ENCODE data around the gene APCDD1. TPM values are rescaled to one million over a fixed set of nuclear protein-coding genes. Genes with fewer than 3 reads are reported as not detected.

The APCDD1 gene
- polyA plus RNA-seq, 1 of the 3 experiments (the other 2 are of a cell fraction) = 0.02 TPM

DNA sequence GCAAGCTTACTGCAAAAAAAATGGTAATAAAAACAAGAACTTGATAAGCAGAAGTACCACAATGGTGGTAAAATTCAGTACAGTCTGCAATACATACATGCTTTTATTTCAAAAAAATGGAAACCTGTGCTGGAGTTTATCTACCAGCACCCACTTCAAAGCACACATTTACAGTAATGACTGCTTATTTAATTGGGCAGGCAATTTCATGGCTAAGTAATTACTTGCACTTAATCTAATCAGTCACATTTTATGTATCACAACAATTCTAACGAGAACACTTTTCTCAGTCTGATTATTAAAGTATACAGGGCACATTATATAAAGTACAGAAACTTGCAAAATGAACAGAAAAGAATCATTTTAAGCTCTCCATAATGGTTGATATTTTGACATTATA is 5.2 kb downstream of the APCDD1 start:
- H4K20me1 ChIP-seq (ENCODE audit: insufficient read depth) = no peaks in the 10 kb centered on the region
- H3K79me2 ChIP-seq (ENCODE audit: insufficient read depth) = no peaks in the 10 kb centered on the region
- no peaks in the 10 kb centered on the region for H3K9me2 ChIP-seq
- no peak overlapping the region for H3K9ac ChIP-seq
- H3F3A ChIP-seq (replicated peaks; ENCODE audit: insufficient read depth) = no peaks in the 10 kb centered on the region
- POLR2A ChIA-PET = no interaction called here
- H3K9me3 ChIP-seq = no peaks in the 10 kb centered on the region
- H3K27ac ChIP-seq (ENCODE audit: low read depth in 2 of 2, low read length in 1 of 2) = no peak overlapping the region
- TF ChIP-seq, protein P1, sequence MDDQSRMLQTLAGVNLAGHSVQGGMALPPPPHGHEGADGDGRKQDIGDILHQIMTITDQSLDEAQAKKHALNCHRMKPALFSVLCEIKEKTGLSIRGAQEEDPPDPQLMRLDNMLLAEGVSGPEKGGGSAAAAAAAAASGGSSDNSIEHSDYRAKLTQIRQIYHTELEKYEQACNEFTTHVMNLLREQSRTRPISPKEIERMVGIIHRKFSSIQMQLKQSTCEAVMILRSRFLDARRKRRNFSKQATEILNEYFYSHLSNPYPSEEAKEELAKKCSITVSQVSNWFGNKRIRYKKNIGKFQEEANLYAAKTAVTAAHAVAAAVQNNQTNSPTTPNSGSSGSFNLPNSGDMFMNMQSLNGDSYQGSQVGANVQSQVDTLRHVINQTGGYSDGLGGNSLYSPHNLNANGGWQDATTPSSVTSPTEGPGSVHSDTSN (IDR thresholded peaks at IDR 0.05) = no peak
- TF ChIP-seq POLR2AphosphoS5 (IDR thresholded peaks at IDR 0.05; ENCODE audit: low read depth, low read length) (no peak), TCF12 (IDR thresholded peaks at IDR 0.05) (no peak), EP300 (IDR thresholded peaks at IDR 0.05; ENCODE audit: borderline replicate concordance in 1 of 2, low read depth in 1 of 2, low read length in 1 of 2) (no peak)
- H3K27me3 ChIP-seq (ENCODE audit: insufficient read depth) = peaks cover 11% of the 10 kb centered on the region; the same call in 1 of the 2 replicates
- H3K4me1 ChIP-seq (ENCODE audit: control insufficient read depth in 1 of 2, insufficient read depth in 2 of 2, low read depth in 1 of 2, low read length in 1 of 2) = peaks cover 0 to 5% of the 10 kb centered on the region in 2 experiments; a peak in 2 of 4 replicates
- no peak for DNase-seq
- WGBS (ENCODE audit: low lambda C conversion rate) = 5% methylated on average over 1 of the region's 1 CpG
- no peak overlapping the region for H3K4me3 ChIP-seq (ENCODE audit: low read depth in 2 of 2, low read length in 1 of 2)
- no peak overlapping the region for H2AFZ ChIP-seq (ENCODE audit: low read depth)
- H3K4me2 ChIP-seq = no peak overlapping the region
- no peaks in the 10 kb centered on the region for H3K36me3 ChIP-seq (replicated peaks in 1 of 2; ENCODE audit: control insufficient read depth in 1 of 2, insufficient read depth in 2 of 2, low read length in 1 of 2)
- CTCF ChIA-PET = no interaction called here

DNA sequence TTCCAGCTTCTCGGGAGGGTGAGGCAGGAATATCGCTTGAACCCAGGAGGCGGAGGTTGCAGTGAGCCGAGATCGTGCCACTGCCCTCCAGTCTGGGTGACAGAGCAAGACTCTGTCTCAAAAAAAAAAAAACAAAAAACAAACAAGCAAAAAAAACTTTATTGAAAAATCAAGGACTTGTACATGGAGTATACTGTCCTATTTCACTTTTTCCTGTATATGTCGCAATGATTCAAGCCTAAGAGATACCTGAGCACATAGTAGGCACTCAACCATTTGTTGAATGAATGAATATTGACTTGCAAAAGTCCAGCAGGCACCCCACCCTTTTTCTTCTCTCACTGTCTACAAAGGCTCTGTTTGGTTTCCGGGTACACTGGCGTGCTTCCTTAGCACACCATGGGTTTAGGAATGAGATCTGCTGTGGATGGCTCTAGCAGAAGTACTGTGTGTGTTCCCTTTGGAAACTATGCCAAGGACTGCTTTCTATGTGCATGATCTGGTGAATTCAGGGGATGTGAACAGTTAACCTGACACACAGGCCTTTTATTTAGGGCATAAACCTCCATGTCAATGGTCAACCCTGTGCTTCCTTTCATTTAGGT is 6.1 kb downstream of the APCDD1 start:
- Histone ChIP-seq H3K27ac (ENCODE audit: low read depth in 2 of 2, low read length in 1 of 2) (no peak overlapping the region), H3F3A (replicated peaks; ENCODE audit: insufficient read depth) (no peaks in the 10 kb centered on the region), H4K20me1 (ENCODE audit: insufficient read depth) (no peaks in the 10 kb centered on the region), H3K4me1 (ENCODE audit: control insufficient read depth in 1 of 2, insufficient read depth in 2 of 2, low read depth in 1 of 2, low read length in 1 of 2) (peaks cover 0 to 9% of the 10 kb centered on the region in 2 experiments; a peak in 2 of 4 replicates), H3K4me3 (ENCODE audit: low read depth in 2 of 2, low read length in 1 of 2) (no peak overlapping the region), H3K9me2 (no peaks in the 10 kb centered on the region), H2AFZ (ENCODE audit: low read depth) (no peak overlapping the region), H3K4me2 (no peak overlapping the region), H3K9ac (no peak overlapping the region), H3K27me3 (ENCODE audit: insufficient read depth) (peaks cover 8% of the 10 kb centered on the region; the same call in 1 of the 2 replicates), H3K79me2 (ENCODE audit: insufficient read depth) (no peaks in the 10 kb centered on the region), H3K9me3 (no peaks in the 10 kb centered on the region), H3K36me3 (replicated peaks in 1 of 2; ENCODE audit: control insufficient read depth in 1 of 2, insufficient read depth in 2 of 2, low read length in 1 of 2) (no peaks in the 10 kb centered on the region)
- DNase-seq = no peak
- TF ChIP-seq EZH2phosphoT487 (IDR thresholded peaks at IDR 0.05; ENCODE audit: borderline replicate concordance, low read depth) (no peak), SIN3A (IDR thresholded peaks at IDR 0.05; ENCODE audit: borderline replicate concordance, low read depth, low read length) (no peak), RCOR1 (IDR thresholded peaks at IDR 0.05; ENCODE audit: low read length) (no peak), TAF1 (IDR thresholded peaks at IDR 0.05; ENCODE audit: borderline replicate concordance, low read depth, low read length) (no peak), ELF1 (IDR thresholded peaks at IDR 0.05) (no peak), RXRA (IDR thresholded peaks at IDR 0.05; ENCODE audit: borderline replicate concordance, low read depth) (no peak)
- TF ChIP-seq, protein P2, sequence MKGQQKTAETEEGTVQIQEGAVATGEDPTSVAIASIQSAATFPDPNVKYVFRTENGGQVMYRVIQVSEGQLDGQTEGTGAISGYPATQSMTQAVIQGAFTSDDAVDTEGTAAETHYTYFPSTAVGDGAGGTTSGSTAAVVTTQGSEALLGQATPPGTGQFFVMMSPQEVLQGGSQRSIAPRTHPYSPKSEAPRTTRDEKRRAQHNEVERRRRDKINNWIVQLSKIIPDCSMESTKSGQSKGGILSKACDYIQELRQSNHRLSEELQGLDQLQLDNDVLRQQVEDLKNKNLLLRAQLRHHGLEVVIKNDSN (IDR thresholded peaks at IDR 0.05; ENCODE audit: borderline replicate concordance, low read depth) = no peak
- CTCF ChIA-PET = no interaction called here
- POLR2A ChIA-PET = no interaction called here
- WGBS (ENCODE audit: low lambda C conversion rate) = 62% methylated on average over 8 of the region's 8 CpGs
